ENCODE measurements around the gene CTDSPL.

- TF ChIP-seq ZNF274 (IDR thresholded peaks at IDR 0.05; ENCODE audit: low read depth, low read length) (no peak), SUZ12 (IDR thresholded peaks at IDR 0.05; ENCODE audit: extremely low read depth, insufficient read depth, insufficient read length) (no peak)
These were observed 36.7 kb upstream of the CTDSPL start for GRCh38 chr3:37824954-37825328.
